IMR-90 (cell line): ENCODE measurements around the gene FBXW4.

Experiments
- CEBPB ChIP-seq: IDR thresholded peaks from 2 replicates; pipeline ENCODE4 v1.6.1; 2012; ENCODE audit warnings: low read depth, low read length, improper control_type of control experiment
- CTCF ChIP-seq: conservative IDR thresholded peaks from 2 replicates; pipeline ENCODE4 v1.5.1; 2012; ENCODE audit warnings: mild to moderate bottlenecking, low read depth, low read length, improper control_type of control experiment
- MAFK ChIP-seq: IDR thresholded peaks from 2 replicates; pipeline ENCODE4 v1.6.1; 2012; ENCODE audit warnings: low read depth, low read length, improper control_type of control experiment
- MXI1 ChIP-seq: IDR thresholded peaks from 2 replicates; pipeline ENCODE4 v1.6.1; 2012; ENCODE audit warnings: low read depth, mild to moderate bottlenecking, low read length, moderate library complexity, borderline replicate concordance
- POLR2A ChIP-seq: IDR thresholded peaks from 2 replicates; pipeline ENCODE4 v1.6.1; 2012; ENCODE audit warnings: mild to moderate bottlenecking, low read depth, low read length
- RAD21 ChIP-seq: IDR thresholded peaks from 2 replicates; pipeline ENCODE4 v1.6.1; 2012; ENCODE audit warnings: low read length, improper control_type of control experiment
- RFX5 ChIP-seq: IDR thresholded peaks from 2 replicates; pipeline ENCODE4 v1.8.0; 2012; ENCODE audit warnings: low read depth, mild to moderate bottlenecking, low read length, moderate library complexity
- SMC3 ChIP-seq: fragments of 150-350 bp; IDR thresholded peaks from 2 replicates; pipeline ENCODE4 v1.6.1; 2016; ENCODE audit warnings: low read depth, mild to moderate bottlenecking, antibody characterized with exemption, low read length, moderate library complexity
- USF2 ChIP-seq: fragments of 150-350 bp; IDR thresholded peaks from 2 replicates; pipeline ENCODE4 v1.6.1; 2017; ENCODE audit warnings: mild to moderate bottlenecking, antibody characterized with exemption, low read length, low read depth

GRCh38 chr10:101607124-101607523, 87.8 kb downstream of the FBXW4 start:
- TF ChIP-seq CTCF (no peak), POLR2A (no peak), RAD21 (no peak), CEBPB (no peak), MAFK (no peak), MXI1 (no peak), SMC3 (no peak), RFX5 (no peak), USF2 (no peak)
